Measurements from ENCODE around the gene COX20. TPM values are rescaled to one million over a fixed set of nuclear protein-coding genes. Genes with fewer than 3 reads are reported as not detected.

COX20 gene
- total RNA-seq, 1 donor from 2014 or later = 29.3 TPM

DNA sequence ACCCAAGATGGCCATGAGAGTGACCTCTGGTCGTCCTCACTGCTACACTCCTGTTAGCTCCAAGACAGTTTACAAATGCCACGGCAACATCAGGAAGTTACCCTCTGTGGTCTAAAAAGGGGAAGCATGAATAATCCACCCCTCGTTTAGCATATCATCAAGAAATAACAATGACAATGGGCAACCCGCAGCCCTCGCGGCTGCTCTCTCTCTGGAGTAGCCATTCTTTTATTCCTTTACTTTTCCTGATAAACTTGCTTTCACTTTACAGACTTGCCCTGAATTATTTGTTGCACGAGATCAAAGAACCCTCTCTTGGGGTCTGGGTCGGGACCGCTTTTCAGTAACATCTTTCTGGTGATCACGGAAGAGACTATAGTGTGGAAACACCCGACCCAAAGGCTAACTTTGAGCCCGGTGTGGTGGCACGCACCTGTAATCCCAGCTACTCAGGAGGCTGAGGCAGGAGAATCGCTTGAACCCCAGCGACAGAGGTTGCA lies 19.8 kb upstream of the COX20 start:
- Mint-ChIP-seq H3K9me3 (no peaks in the 10 kb centered on the region), H3K36me3 (no peaks in the 10 kb centered on the region), H3K27me3 (ENCODE audit: low read depth) (peaks cover 24% of the 10 kb centered on the region), H3K4me3 (no peak overlapping the region), H3K27ac (no peak overlapping the region), H3K4me1 (peaks cover 5% of the 10 kb centered on the region)
- no peak for DNase-seq (ENCODE audit: low spot score in 2 of 2, unreplicated experiment in 2 of 2)
- TF ChIP-seq, protein P1, sequence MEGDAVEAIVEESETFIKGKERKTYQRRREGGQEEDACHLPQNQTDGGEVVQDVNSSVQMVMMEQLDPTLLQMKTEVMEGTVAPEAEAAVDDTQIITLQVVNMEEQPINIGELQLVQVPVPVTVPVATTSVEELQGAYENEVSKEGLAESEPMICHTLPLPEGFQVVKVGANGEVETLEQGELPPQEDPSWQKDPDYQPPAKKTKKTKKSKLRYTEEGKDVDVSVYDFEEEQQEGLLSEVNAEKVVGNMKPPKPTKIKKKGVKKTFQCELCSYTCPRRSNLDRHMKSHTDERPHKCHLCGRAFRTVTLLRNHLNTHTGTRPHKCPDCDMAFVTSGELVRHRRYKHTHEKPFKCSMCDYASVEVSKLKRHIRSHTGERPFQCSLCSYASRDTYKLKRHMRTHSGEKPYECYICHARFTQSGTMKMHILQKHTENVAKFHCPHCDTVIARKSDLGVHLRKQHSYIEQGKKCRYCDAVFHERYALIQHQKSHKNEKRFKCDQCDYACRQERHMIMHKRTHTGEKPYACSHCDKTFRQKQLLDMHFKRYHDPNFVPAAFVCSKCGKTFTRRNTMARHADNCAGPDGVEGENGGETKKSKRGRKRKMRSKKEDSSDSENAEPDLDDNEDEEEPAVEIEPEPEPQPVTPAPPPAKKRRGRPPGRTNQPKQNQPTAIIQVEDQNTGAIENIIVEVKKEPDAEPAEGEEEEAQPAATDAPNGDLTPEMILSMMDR (IDR thresholded peaks at IDR 0.05; ENCODE audit: unreplicated experiment) = no peak

DNA sequence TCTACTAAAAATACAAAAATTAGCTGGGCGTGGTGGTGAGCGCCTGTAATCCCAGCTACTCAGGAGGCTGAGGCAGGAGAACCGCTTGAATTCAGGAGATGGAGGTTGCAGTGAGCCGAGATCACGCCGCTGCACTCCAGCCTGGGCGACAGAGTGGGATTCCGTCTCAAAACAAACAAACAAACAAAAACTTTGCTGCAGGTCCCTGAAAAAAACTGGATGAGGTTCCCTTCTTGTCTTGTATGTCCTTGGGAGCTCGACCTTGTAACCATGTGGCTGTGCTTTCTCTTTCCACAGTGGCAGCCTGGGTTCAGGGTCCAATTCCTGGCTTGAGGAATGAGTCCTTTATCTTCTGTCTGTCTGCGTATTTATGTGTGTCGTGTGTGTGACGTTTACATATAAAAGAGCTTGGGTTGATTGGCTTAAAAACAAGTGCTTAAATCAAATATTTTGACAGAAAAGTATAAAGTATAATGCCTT lies 18.0 kb upstream of the COX20 start:
- H3K27me3 Mint-ChIP-seq (ENCODE audit: low read depth) = peaks cover 24% of the 10 kb centered on the region
- no peak overlapping the region for H3K27ac Mint-ChIP-seq
- H3K36me3 Mint-ChIP-seq = no peaks in the 10 kb centered on the region
- no peak for DNase-seq (ENCODE audit: low spot score in 2 of 2, unreplicated experiment in 2 of 2)
- H3K4me3 Mint-ChIP-seq = no peak overlapping the region
- peaks cover 11% of the 10 kb centered on the region for H3K4me1 Mint-ChIP-seq
- H3K9me3 Mint-ChIP-seq = no peaks in the 10 kb centered on the region
- TF ChIP-seq, protein P1 (IDR thresholded peaks at IDR 0.05; ENCODE audit: unreplicated experiment) = no peak

DNA sequence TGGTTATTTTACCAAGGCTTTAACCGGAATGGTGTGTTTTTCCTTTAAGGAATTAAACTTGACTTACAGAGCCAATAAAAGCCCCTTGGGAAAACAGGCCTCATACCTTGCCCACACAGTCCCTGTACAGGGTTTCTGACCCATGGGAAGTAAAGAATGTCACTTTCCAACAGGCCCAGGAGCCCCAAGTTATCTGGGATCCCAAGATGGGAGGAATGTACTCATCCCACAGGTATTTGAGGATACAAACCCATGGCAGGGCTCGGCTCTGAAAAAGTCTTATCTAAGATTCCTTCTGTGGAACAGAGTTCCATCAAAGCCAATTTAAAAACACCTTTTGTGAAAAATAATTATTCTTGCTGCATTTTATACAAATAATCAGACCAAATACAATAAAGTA lies 15.3 kb upstream of the COX20 start:
- Mint-ChIP-seq H3K27me3 (ENCODE audit: low read depth) (peaks cover 14% of the 10 kb centered on the region), H3K27ac (peak overlapping the region; percentile 47), H3K9me3 (no peaks in the 10 kb centered on the region), H3K36me3 (no peaks in the 10 kb centered on the region), H3K4me1 (peaks cover 11% of the 10 kb centered on the region), H3K4me3 (no peak overlapping the region)
- no peak for DNase-seq (ENCODE audit: low spot score in 2 of 2, unreplicated experiment in 2 of 2)
- TF ChIP-seq, protein P1 (IDR thresholded peaks at IDR 0.05; ENCODE audit: unreplicated experiment) = no peak

DNA sequence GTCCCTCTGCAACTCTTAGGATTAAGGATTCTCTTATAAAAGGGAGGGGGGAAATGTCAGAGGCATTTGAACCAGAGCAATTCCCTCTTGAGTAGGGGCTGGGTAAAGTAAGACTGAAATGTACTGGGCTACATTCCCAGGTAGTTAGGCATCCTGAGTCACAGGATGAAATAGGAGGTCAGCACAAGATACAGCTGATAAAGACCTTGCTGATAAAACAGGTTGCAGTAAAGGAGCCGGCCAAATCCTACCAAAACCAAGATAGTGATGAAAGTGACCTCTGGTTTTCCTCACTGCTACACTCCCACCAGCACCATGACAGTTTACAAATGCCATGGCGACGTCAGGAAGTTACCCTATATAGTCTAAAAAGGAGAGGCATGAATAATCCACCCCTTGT lies 14.3 kb upstream of the COX20 start:
- H3K27ac Mint-ChIP-seq = no peak overlapping the region
- H3K4me1 Mint-ChIP-seq = peaks cover 11% of the 10 kb centered on the region
- H3K9me3 Mint-ChIP-seq = no peaks in the 10 kb centered on the region
- no peaks in the 10 kb centered on the region for H3K36me3 Mint-ChIP-seq
- H3K4me3 Mint-ChIP-seq = no peak overlapping the region
- H3K27me3 Mint-ChIP-seq (ENCODE audit: low read depth) = peaks cover 6% of the 10 kb centered on the region
- TF ChIP-seq, protein P1 (IDR thresholded peaks at IDR 0.05; ENCODE audit: unreplicated experiment) = no peak
- no peak for DNase-seq (ENCODE audit: low spot score in 2 of 2, unreplicated experiment in 2 of 2)

DNA sequence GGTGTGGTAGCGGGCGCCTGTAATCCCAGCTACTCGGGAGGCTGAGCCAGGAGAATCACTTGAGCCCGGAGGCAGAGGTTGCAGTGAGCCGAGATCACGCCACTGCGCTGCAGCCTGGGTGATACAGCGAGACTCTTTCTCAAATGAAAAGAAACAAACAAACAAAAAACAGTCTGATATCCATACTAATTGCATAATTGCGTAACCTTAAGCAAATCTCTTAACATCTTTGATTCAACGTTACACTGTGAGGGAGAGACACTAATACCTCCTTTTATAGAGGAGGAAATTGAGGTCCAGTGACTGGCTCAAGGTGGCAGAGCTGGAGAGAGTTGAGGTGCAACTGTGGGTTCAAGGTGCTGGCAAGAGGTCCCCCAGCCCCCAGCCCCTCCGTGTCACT lies 12.6 kb upstream of the COX20 start:
- TF ChIP-seq, protein P1 (IDR thresholded peaks at IDR 0.05; ENCODE audit: unreplicated experiment) = no peak
- Mint-ChIP-seq H3K4me3 (no peak overlapping the region), H3K36me3 (no peaks in the 10 kb centered on the region), H3K9me3 (no peaks in the 10 kb centered on the region), H3K27me3 (ENCODE audit: low read depth) (no peaks in the 10 kb centered on the region), H3K4me1 (peaks cover 8% of the 10 kb centered on the region), H3K27ac (no peak overlapping the region)
- DNase-seq (ENCODE audit: low spot score in 2 of 2, unreplicated experiment in 2 of 2) = no peak

DNA sequence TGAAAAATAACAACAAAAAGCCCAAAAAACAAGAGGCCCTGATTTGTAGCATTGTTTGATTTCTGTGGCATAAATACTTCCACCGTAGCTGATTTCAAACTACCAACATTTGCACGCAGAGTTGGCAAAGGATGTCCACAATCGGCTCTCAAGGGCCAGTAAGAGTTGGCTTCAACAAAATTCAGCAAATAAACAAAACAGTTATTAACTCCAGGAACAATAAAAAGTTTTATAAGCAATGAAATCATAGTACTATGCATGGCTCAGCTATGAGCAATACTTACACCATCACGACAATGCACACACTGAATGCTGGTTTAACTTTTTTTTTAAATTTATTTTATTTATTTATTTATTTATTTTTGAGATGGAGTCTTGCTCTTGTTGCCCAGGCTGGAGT lies 8.7 kb upstream of the COX20 start:
- DNase-seq (ENCODE audit: low spot score in 2 of 2, unreplicated experiment in 2 of 2) = no peak
- TF ChIP-seq, protein P1 (IDR thresholded peaks at IDR 0.05; ENCODE audit: unreplicated experiment) = no peak
- Mint-ChIP-seq H3K4me1 (no peaks in the 10 kb centered on the region), H3K27me3 (ENCODE audit: low read depth) (no peaks in the 10 kb centered on the region), H3K4me3 (no peak overlapping the region), H3K9me3 (no peaks in the 10 kb centered on the region), H3K27ac (no peak overlapping the region), H3K36me3 (peaks cover 1% of the 10 kb centered on the region)
